Ecto neural progenitor cell (in vitro differentiated cells): ENCODE data around the gene GPR78.

Experiments used
- DNase-seq: peaks from one replicate; pipeline ENCODE4 v3.0.0-alpha.2; 2018; ENCODE audit warnings: low spot score

GPR78 gene

GRCh38 chr4:8586671-8587468 lies 6.7 kb downstream of the GPR78 start:
- DNase-seq: no peak

- DNase-seq: no peak
Observed at GRCh38 chr4:8587469-8588195, 7.4 kb downstream of the GPR78 start.

GRCh38 chr4:8588196-8588470 lies 7.9 kb downstream of the GPR78 start:
- no peak for DNase-seq

GRCh38 chr4:8589336-8589735 lies 9.1 kb downstream of the GPR78 start:
- DNase-seq: no peak

GRCh38 chr4:8589823-8590545 lies 9.8 kb downstream of the GPR78 start:
- no peak for DNase-seq

- no peak for DNase-seq
Observed at GRCh38 chr4:8590546-8590880, 10.3 kb downstream of the GPR78 start.

- no peak for DNase-seq
Observed at GRCh38 chr4:8591114-8591513, 10.9 kb downstream of the GPR78 start.

- no peak for DNase-seq
Observed at GRCh38 chr4:8591626-8592365, 11.6 kb downstream of the GPR78 start.

- DNase-seq: peak; percentile 78
Observed at GRCh38 chr4:8592366-8593263, 12.4 kb downstream of the GPR78 start, which contains the start of gene CPZ. TSS of gene CPZ (plus strand) at chr4:8592765. CDS start at chr4:8592834, 69 bp downstream.

GRCh38 chr4:8593264-8594096 lies 13.3 kb downstream of the GPR78 start:
- no peak for DNase-seq

- peak; percentile 78 for DNase-seq
Observed at GRCh38 chr4:8594097-8595038, 14.2 kb downstream of the GPR78 start.

GRCh38 chr4:8595237-8596087 lies 15.3 kb downstream of the GPR78 start:
- no peak for DNase-seq

- DNase-seq: no peak
Observed at GRCh38 chr4:8596891-8597290, 16.7 kb downstream of the GPR78 start.

- DNase-seq: no peak
Observed at GRCh38 chr4:8597319-8597718, 17.1 kb downstream of the GPR78 start.

GRCh38 chr4:8597791-8598190 lies 17.6 kb downstream of the GPR78 start:
- no peak for DNase-seq

GRCh38 chr4:8598391-8599090 lies 18.3 kb downstream of the GPR78 start:
- no peak for DNase-seq

- DNase-seq: no peak
Observed at GRCh38 chr4:8599091-8599460, 18.9 kb downstream of the GPR78 start.

GRCh38 chr4:8599657-8600056 lies 19.5 kb downstream of the GPR78 start:
- no peak for DNase-seq
